MM.1S (cell line): ENCODE measurements around the gene PCGF6.
A peak's percentile ranks its signal among the peaks of the same experiment; 100 is the strongest.

Experiments
- DNase-seq: peaks from one replicate; pipeline ENCODE4 v3.0.0-alpha.2; 2015
- H2AFZ ChIP-seq: fragments of 300-600 bp; sonication (generic); 2 replicates; pipeline ENCODE4 v1.6.0; 2016; ENCODE audit warnings: antibody characterized with exemption, low read length
- H3F3A ChIP-seq: fragments of 300-600 bp; sonication (generic); 2 replicates; pipeline ENCODE4 v1.6.1; 2016; ENCODE audit warnings: mild to moderate bottlenecking, antibody characterized with exemption, low read length, moderate library complexity, mixed read lengths; ENCODE audit not compliant: insufficient read depth
- H3K27ac ChIP-seq: fragments of 300-600 bp; sonication (generic); 2 replicates; pipeline ENCODE4 v1.5.1; 2016; ENCODE audit warnings: mild to moderate bottlenecking, low read length
- H3K27me3 ChIP-seq: fragments of 300-600 bp; sonication (generic); replicated peaks from 2 replicates; pipeline ENCODE4 v1.6.0; 2016; ENCODE audit warnings: low read length; ENCODE audit not compliant: insufficient read depth
- H3K36me3 ChIP-seq: fragments of 300-600 bp; sonication (generic); replicated peaks from 2 replicates; pipeline ENCODE4 v1.6.1; 2016; ENCODE audit warnings: mild to moderate bottlenecking, low read length, mixed read lengths; ENCODE audit not compliant: insufficient read depth
- H3K4me1 ChIP-seq: fragments of 300-600 bp; sonication (generic); 2 replicates; pipeline ENCODE4 v1.6.1; 2016; ENCODE audit warnings: low read length, mixed read lengths
- H3K4me2 ChIP-seq: fragments of 300-600 bp; sonication (generic); 2 replicates; pipeline ENCODE4 v1.6.0; 2016; ENCODE audit warnings: low read depth, low read length
- H3K4me3 ChIP-seq: fragments of 300-600 bp; sonication (generic); 2 replicates; pipeline ENCODE4 v1.5.1; 2016; ENCODE audit warnings: low read length, mixed read lengths
- H3K79me2 ChIP-seq: fragments of 300-600 bp; sonication (generic); 2 replicates; pipeline ENCODE4 v1.6.1; 2016; ENCODE audit warnings: mixed run types, low read length, mixed read lengths
- H3K9ac ChIP-seq: fragments of 300-600 bp; sonication (generic); 2 replicates; pipeline ENCODE4 v1.6.1; 2016; ENCODE audit warnings: low read length, mixed read lengths
- H3K9me2 ChIP-seq: fragments of 300-600 bp; sonication (generic); replicated peaks from 2 replicates; pipeline ENCODE4 v1.6.1; 2016; ENCODE audit warnings: mild to moderate bottlenecking, low read length, mixed read lengths; ENCODE audit not compliant: insufficient read depth
- H3K9me3 ChIP-seq: fragments of 300-600 bp; sonication (generic); replicated peaks from 2 replicates; pipeline ENCODE4 v1.6.1; 2016; ENCODE audit warnings: mild to moderate bottlenecking, low read length, mixed read lengths; ENCODE audit not compliant: insufficient read depth
- H4K20me1 ChIP-seq: fragments of 300-600 bp; sonication (generic); 2 replicates; pipeline ENCODE4 v1.6.1; 2016; ENCODE audit warnings: mild to moderate bottlenecking, low read length, moderate library complexity, mixed read lengths; ENCODE audit not compliant: insufficient read depth
- EZH2 ChIP-seq: fragments of 300-600 bp; sonication (generic); optimal IDR thresholded peaks from 2 replicates; pipeline ENCODE3; 2017; ENCODE audit warnings: low read depth, mild to moderate bottlenecking, antibody characterized with exemption, low read length, mixed read lengths
- EZH2phosphoT487 ChIP-seq: fragments of 300-600 bp; sonication (generic); IDR thresholded peaks from 2 replicates; pipeline ENCODE4 v1.6.1; 2018; ENCODE audit warnings: antibody characterized with exemption, low read length
- TF ChIP-seq, protein P1 (sequence below): fragments of 300-600 bp; sonication (generic); IDR thresholded peaks from 2 replicates; pipeline ENCODE4 v1.5.1; 2016; ENCODE audit warnings: antibody characterized with exemption, low read length, mixed read lengths

Gene PCGF6

DNA sequence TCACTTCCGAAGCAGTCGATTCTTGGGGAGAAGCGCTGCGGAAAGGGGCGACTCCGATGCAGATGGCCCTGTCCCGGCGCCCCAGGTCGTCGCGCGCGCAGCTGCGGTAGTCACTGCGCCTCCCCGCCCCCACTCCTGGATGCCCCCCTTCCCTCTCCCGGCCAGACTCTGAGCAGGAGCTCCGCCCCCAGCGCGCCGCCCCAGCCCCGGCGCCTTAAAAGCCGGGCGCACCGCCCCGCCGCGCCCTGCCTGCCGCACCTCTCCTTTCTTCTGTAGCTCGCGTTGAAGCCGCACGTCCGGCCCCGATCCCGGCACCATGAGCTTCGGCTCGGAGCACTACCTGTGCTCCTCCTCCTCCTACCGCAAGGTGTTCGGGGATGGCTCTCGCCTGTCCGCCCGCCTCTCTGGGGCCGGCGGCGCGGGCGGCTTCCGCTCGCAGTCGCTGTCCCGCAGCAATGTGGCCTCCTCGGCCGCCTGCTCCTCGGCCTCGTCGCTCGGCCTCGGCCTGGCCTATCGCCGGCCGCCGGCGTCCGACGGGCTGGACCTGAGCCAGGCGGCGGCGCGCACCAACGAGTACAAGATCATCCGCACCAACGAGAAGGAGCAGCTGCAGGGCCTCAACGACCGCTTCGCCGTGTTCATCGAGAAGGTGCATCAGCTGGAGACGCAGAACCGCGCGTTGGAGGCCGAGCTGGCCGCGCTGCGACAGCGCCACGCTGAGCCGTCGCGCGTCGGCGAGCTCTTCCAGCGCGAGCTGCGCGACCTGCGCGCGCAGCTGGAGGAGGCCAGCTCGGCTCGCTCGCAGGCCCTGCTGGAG, 73.8 kb downstream of the PCGF6 start, which contains the start of gene INA:
Gene INA, plus strand, starts transcription at position 243 of the 817 bp plus-strand sequence. Its CDS starts 74 bp downstream, at position 317.
- DNase-seq = peak; percentile 56
- H3K4me2 ChIP-seq = peak within 1 kb of the TSS; percentile 68
- 0 out of 2 replicates have a peak within 1 kb of the TSS, but pooled peaks have one; percentile 45 for H2AFZ ChIP-seq
- H3K79me2 ChIP-seq = no peaks in the 10 kb centered on the region
- H3K9me3 ChIP-seq = no peaks in the 10 kb centered on the region
- TF ChIP-seq EZH2phosphoT487 (no peak), EZH2 (no peak)
- TF ChIP-seq, protein P1, sequence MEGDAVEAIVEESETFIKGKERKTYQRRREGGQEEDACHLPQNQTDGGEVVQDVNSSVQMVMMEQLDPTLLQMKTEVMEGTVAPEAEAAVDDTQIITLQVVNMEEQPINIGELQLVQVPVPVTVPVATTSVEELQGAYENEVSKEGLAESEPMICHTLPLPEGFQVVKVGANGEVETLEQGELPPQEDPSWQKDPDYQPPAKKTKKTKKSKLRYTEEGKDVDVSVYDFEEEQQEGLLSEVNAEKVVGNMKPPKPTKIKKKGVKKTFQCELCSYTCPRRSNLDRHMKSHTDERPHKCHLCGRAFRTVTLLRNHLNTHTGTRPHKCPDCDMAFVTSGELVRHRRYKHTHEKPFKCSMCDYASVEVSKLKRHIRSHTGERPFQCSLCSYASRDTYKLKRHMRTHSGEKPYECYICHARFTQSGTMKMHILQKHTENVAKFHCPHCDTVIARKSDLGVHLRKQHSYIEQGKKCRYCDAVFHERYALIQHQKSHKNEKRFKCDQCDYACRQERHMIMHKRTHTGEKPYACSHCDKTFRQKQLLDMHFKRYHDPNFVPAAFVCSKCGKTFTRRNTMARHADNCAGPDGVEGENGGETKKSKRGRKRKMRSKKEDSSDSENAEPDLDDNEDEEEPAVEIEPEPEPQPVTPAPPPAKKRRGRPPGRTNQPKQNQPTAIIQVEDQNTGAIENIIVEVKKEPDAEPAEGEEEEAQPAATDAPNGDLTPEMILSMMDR = no peak
- H3K9ac ChIP-seq = no peak within 1 kb of the TSS
- peak within 1 kb of the TSS; percentile 34; the same call in 1 of the 2 replicates for H3K4me3 ChIP-seq
- no peaks in the 10 kb centered on the region for H4K20me1 ChIP-seq
- H3K4me1 ChIP-seq = no peaks in the 10 kb centered on the region
- H3F3A ChIP-seq = no peaks in the 10 kb centered on the region
- H3K9me2 ChIP-seq = no peaks in the 10 kb centered on the region
- no peak within 1 kb of the TSS for H3K27ac ChIP-seq
- no peaks in the 10 kb centered on the region; the same call in 1 of the 2 replicates for H3K27me3 ChIP-seq
- no peaks in the 10 kb centered on the region for H3K36me3 ChIP-seq

DNA sequence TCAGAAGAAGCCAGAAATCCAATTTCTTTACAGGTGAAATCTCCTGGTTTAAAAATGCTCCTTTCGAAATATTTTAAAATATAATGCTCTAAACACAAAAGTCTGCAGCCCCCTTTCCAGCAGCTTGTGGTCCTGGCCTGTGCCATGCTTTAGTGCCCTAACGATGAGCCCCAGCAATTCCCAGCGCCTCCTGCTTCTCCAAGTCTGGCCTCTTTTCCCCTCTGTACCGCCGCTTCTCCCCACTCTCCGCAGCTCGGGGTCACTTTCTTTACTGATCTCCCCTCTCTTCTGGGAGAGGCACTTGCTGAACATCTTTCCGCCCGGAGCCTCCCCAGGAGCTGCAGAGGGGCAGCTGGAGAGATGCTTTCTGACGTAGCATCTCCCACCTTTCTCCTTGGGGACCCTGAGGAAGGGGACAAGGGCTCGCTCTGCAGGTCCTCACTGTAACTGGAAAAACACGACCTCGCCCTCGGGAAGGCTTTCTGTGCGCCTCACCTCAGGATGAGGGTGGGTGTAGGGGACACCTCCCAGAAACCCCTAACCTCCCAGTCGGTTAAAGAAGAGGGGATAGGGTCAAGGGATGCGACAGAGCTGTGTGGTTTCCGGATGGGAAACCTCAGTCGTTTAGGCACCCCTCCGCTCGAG, 74.6 kb downstream of the PCGF6 start:
- Histone ChIP-seq H3K27ac (no peak overlapping the region), H3K9ac (no peak overlapping the region), H3K9me3 (no peaks in the 10 kb centered on the region), H3K4me1 (no peaks in the 10 kb centered on the region), H4K20me1 (no peaks in the 10 kb centered on the region), H3K4me3 (peak overlapping the region; percentile 34; the same call in 1 of the 2 replicates), H3K79me2 (no peaks in the 10 kb centered on the region), H3K27me3 (no peaks in the 10 kb centered on the region; the same call in 1 of the 2 replicates), H3K4me2 (peak overlapping the region; percentile 68; the same call in 1 of the 2 replicates), H3F3A (no peaks in the 10 kb centered on the region), H3K9me2 (no peaks in the 10 kb centered on the region), H2AFZ (no peak overlapping the region), H3K36me3 (no peaks in the 10 kb centered on the region)
- no peak for DNase-seq
- TF ChIP-seq, protein P1 = no peak
- TF ChIP-seq EZH2phosphoT487 (no peak), EZH2 (no peak)

DNA sequence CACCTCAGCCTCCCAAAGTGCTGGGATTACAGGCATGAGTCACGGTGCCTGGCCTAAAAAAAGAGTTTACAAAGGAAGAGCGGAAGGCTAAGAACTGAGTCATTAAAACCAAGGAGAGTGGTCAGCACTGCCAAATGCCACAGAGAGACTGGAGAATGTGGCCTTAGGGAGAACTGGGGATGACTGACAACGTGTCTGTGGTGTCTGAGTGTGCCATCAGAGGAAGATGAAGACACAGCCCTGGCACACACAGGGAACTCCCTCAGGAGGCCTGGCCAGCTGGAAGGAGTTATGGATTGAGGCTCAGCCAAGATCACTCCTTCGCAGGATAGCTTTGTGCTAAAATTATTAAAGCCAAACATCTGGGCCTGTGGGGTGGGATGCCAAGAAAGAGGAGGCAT, 77.9 kb downstream of the PCGF6 start:
- Histone ChIP-seq H3K79me2 (no peaks in the 10 kb centered on the region), H3K27ac (no peak overlapping the region), H3K4me2 (no peak overlapping the region), H3K27me3 (no peaks in the 10 kb centered on the region; the same call in 1 of the 2 replicates), H2AFZ (no peak overlapping the region), H3K9ac (no peak overlapping the region), H3K4me3 (no peak overlapping the region), H4K20me1 (no peaks in the 10 kb centered on the region), H3K36me3 (no peaks in the 10 kb centered on the region), H3F3A (no peaks in the 10 kb centered on the region), H3K4me1 (no peaks in the 10 kb centered on the region), H3K9me2 (no peaks in the 10 kb centered on the region), H3K9me3 (no peaks in the 10 kb centered on the region)
- no peak for TF ChIP-seq EZH2
- TF ChIP-seq, protein P1 = no peak
- TF ChIP-seq EZH2phosphoT487 = no peak
- no peak for DNase-seq
